A549 (cell line): ENCODE measurements around the gene KIAA1671. TPM values are rescaled to one million over a fixed set of nuclear protein-coding genes. Genes with fewer than 3 reads are reported as not detected.

ENCODE experiments used
- ATAC-seq, 2 experiments: fragments of 200-7000 bp in 1 of 2; fragments of >200 bp in 1 of 2; cut with Nextera tagmentation in 1 of 2; cut with Tn5 transposase in 1 of 2; 3 replicates each; pipeline versions ENCODE4 v1.8.0 to v1.9.1; 2018 to 2020; ENCODE audit warnings: mild to moderate bottlenecking in 1 of 2, moderate library complexity in 1 of 2
- CTCF ChIA-PET: fragments of 300-600 bp; sonication (Branson Sonifier 250); formaldehyde crosslinking; extraction: SDS; loops from one replicate; lab custom pipeline; 2021; ENCODE audit warnings: antibody characterized with exemption, inconsistent platforms; lab: Yijun Ruan, JAX
- POLR2A ChIA-PET: fragments of 350-600 bp; formaldehyde crosslinking; extraction: SDS; loops from one replicate; lab custom pipeline; 2021; ENCODE audit warnings: antibody characterized with exemption, inconsistent platforms; lab: Yijun Ruan, JAX
- DNase-seq, 2 experiments: peaks; one replicate each; pipeline versions ENCODE4 v3.0.0 to v3.0.0-alpha.2; 2011 to 2016; ENCODE audit warnings: low read depth in 1 of 2, low spot score in 1 of 2
- FAIRE-seq: peaks from 2 replicates; lab custom pipeline; 2011; peaks lifted over from hg19 to GRCh38; lab: Jason Lieb, UNC
- H3K27ac ChIP-seq, 2 experiments: fragments of >200 bp; sonication (Bioruptor Twin); formaldehyde crosslinking; 3 replicates each; pipeline ENCODE4 v1.5.1; 2016 to 2017
- H3K4me1 ChIP-seq: fragments of >200 bp; sonication (Bioruptor Twin); formaldehyde crosslinking; 3 replicates; pipeline ENCODE4 v1.6.1; 2016
- H3K4me2 ChIP-seq: fragments of >200 bp; sonication (Bioruptor Twin); formaldehyde crosslinking; 3 replicates; pipeline ENCODE4 v1.6.1; 2016
- H3K4me3 ChIP-seq: fragments of >200 bp; sonication (Bioruptor Twin); formaldehyde crosslinking; 3 replicates; pipeline ENCODE4 v1.5.1; 2016
- H3K9me3 ChIP-seq: fragments of >200 bp; sonication (Bioruptor Twin); formaldehyde crosslinking; 3 replicates; pipeline ENCODE4 v1.6.1; 2016
- ATOH8 ChIP-seq: fragments of 250-450 bp; sonication (Bioruptor Pico); IDR thresholded peaks from 2 replicates; pipeline ENCODE4 v1.5.0; 2020; ENCODE audit warnings: low read depth, mild to moderate bottlenecking, moderate library complexity
- BHLHE40 ChIP-seq: IDR thresholded peaks from 2 replicates; pipeline ENCODE4 v1.6.1; 2012; ENCODE audit warnings: low read depth, low read length, inconsistent platforms
- CEBPB ChIP-seq, 2 experiments: fragments of >200 bp in 1 of 2; sonication (Bioruptor Twin) in 1 of 2; formaldehyde crosslinking in 1 of 2; IDR thresholded peaks; 2 replicates each; pipeline ENCODE4 v1.6.1; 2012 to 2016
- EHF ChIP-seq: fragments of 250-450 bp; sonication (Bioruptor Pico); IDR thresholded peaks from 2 replicates; pipeline ENCODE4 v1.5.0; 2020; ENCODE audit warnings: mild to moderate bottlenecking
- EP300 ChIP-seq, 2 experiments: fragments of >200 bp; sonication (Bioruptor Twin); formaldehyde crosslinking; IDR thresholded peaks; 2 replicates in 1 of 2; 3 replicates in 1 of 2; pipeline ENCODE4 v1.6.1; 2016 to 2017
- FOXS1 ChIP-seq: fragments of 250-450 bp; sonication (Bioruptor Pico); IDR thresholded peaks from 2 replicates; pipeline ENCODE4 v1.5.0; 2020; ENCODE audit warnings: mild to moderate bottlenecking, moderate library complexity
- HOXB5 ChIP-seq: fragments of 250-450 bp; sonication (Bioruptor Pico); IDR thresholded peaks from 2 replicates; pipeline ENCODE4 v1.5.0; 2020; ENCODE audit warnings: mild to moderate bottlenecking, moderate library complexity
- MAX ChIP-seq: IDR thresholded peaks from 2 replicates; pipeline ENCODE4 v1.6.1; 2012
- MYC ChIP-seq: IDR thresholded peaks from 2 replicates; pipeline ENCODE4 v1.6.1; 2012; ENCODE audit warnings: mild to moderate bottlenecking, inconsistent platforms, low read length, improper control_type of control experiment, borderline replicate concordance
- NFE2L2 ChIP-seq: fragments of 150-350 bp; conservative IDR thresholded peaks from 2 replicates; pipeline ENCODE4 v1.6.1; 2014; ENCODE audit warnings: low read length
- NPAS2 ChIP-seq: fragments of 250-450 bp; sonication (Bioruptor Pico); IDR thresholded peaks from 2 replicates; pipeline ENCODE4 v1.8.0; 2022; ENCODE audit warnings: mild to moderate bottlenecking, moderate library complexity, borderline replicate concordance
- NR3C1 ChIP-seq: fragments of >200 bp; sonication (Bioruptor Twin); formaldehyde crosslinking; IDR thresholded peaks from 3 replicates; pipeline ENCODE4 v1.6.1; 2017
- RAD21 ChIP-seq, 2 experiments: fragments of >200 bp in 1 of 2; sonication (Bioruptor Twin) in 1 of 2; formaldehyde crosslinking in 1 of 2; IDR thresholded peaks in 1 of 2; conservative IDR thresholded peaks in 1 of 2; 2 replicates in 1 of 2; 3 replicates in 1 of 2; pipeline ENCODE4 v1.6.1; 2012 to 2018; ENCODE audit warnings: inconsistent platforms in 1 of 2
- RCOR1 ChIP-seq: fragments of 150-350 bp; IDR thresholded peaks from 2 replicates; pipeline ENCODE4 v1.6.1; 2014; ENCODE audit warnings: antibody characterized with exemption, low read length, low read depth
- SMC3 ChIP-seq: fragments of >200 bp; sonication (Bioruptor Twin); formaldehyde crosslinking; IDR thresholded peaks from 3 replicates; pipeline ENCODE4 v1.6.1; 2018; ENCODE audit warnings: inconsistent platforms
- SREBF2 ChIP-seq: fragments of 450-650 bp; IDR thresholded peaks from 2 replicates; pipeline ENCODE4 v1.6.1; 2014; ENCODE audit warnings: mild to moderate bottlenecking, moderate library complexity
- TFCP2L1 ChIP-seq: fragments of 250-450 bp; sonication (Bioruptor Pico); IDR thresholded peaks from 2 replicates; pipeline ENCODE4 v1.5.0; 2021; ENCODE audit warnings: mild to moderate bottlenecking
- ZC3H11A ChIP-seq: fragments of 450-650 bp; IDR thresholded peaks from 2 replicates; pipeline ENCODE4 v1.6.1; 2014; ENCODE audit warnings: antibody characterized with exemption, mild to moderate bottlenecking
- ZFP36 ChIP-seq: fragments of 450-650 bp; IDR thresholded peaks from 2 replicates; pipeline ENCODE4 v1.6.1; 2014; ENCODE audit warnings: borderline replicate concordance; ENCODE audit not compliant: partially characterized antibody
- ZNF302 ChIP-seq: fragments of 250-450 bp; sonication (Bioruptor Pico); IDR thresholded peaks from 2 replicates; pipeline ENCODE4 v1.9.0; 2021; ENCODE audit warnings: inconsistent platforms, mild to moderate bottlenecking, moderate library complexity
- ZSCAN20 ChIP-seq: fragments of 250-450 bp; sonication (Bioruptor Pico); IDR thresholded peaks from 2 replicates; pipeline ENCODE4 v1.8.0; 2022; ENCODE audit warnings: mild to moderate bottlenecking, moderate library complexity
- WGBS: methylation state at CpG from one replicate; pipeline ENCODE4 v1.1.6; 2017; ENCODE audit errors: missing lambda C conversion rate; 5-methylcytosine and 5-hydroxymethylcytosine counted together
- polyA plus RNA-seq, 4 experiments: library from polyadenylated mRNA; depleted of rRNA in 3 of 4; stranded (reverse); fragments of >200 nt; fragmentation: RNase III in 1 of 4; extraction: RNeasy Plus Mini Kit Qiagen cat#74134 plus additional on column Dnase treatment in 1 of 4; gene quantifications; 2 replicates in 3 of 4; 3 replicates in 1 of 4; pipeline ENCODE4 v1.2.3, GENCODE V29; 2011 to 2017
- TF ChIP-seq, protein P1 (sequence below): fragments of >200 bp; sonication (Bioruptor Twin); formaldehyde crosslinking; IDR thresholded peaks from 3 replicates; pipeline ENCODE4 v1.5.1; 2016
- TF ChIP-seq, protein P2 (sequence below): IDR thresholded peaks from 2 replicates; pipeline ENCODE4 v1.6.1; 2012; ENCODE audit warnings: low read depth, borderline replicate concordance

The KIAA1671 gene
- polyA plus RNA-seq, 2 of the 4 experiments (the other 2 are of a cell fraction) = 5.3 to 7.9 TPM

DNA sequence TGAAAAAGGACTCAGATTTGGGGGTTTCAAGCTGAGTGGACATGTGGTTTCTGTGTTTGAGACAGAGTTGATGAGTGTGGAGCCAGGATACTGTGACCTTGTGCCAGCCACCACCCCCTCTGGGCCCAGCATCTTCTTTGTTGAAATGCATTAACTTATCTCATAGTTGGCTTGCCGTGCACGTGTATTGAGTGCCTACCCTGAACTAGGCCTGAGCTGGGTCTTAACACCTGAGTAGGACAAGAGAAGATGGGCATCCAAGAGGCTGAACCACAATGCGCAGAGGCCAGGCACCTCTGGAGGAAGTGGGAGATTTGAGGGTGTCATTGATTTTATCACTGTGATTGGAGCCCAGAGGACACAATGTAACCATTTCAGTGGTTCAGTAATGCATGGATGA, 129.6 kb downstream of the KIAA1671 start:
- POLR2A ChIA-PET = no interaction called here
- no peak for FAIRE-seq
- 96% methylated on average over 3 of the region's 3 CpGs for WGBS

GRCh38 chr22:25083056-25083806, 130.7 kb downstream of the KIAA1671 start:
- POLR2A ChIA-PET = no interaction called here
- H3K4me2 ChIP-seq = no peak overlapping the region
- FAIRE-seq (no peak), DNase-seq (no peak), ATAC-seq (no peak)
- CTCF ChIA-PET = interaction anchor here (1.4 kb wide), 1 partner anchor 26 kb away, joined by 3 read pairs; no protein-coding TSS in a partner anchor
- no peak overlapping the region for H3K27ac ChIP-seq
- WGBS = 94% methylated on average over 2 of the region's 2 CpGs
- no peak overlapping the region for H3K4me3 ChIP-seq
- no peaks in the 10 kb centered on the region for H3K9me3 ChIP-seq
- peaks cover 7% of the 10 kb centered on the region; the same call in 1 of the 3 replicates for H3K4me1 ChIP-seq
- TF ChIP-seq, protein P1, sequence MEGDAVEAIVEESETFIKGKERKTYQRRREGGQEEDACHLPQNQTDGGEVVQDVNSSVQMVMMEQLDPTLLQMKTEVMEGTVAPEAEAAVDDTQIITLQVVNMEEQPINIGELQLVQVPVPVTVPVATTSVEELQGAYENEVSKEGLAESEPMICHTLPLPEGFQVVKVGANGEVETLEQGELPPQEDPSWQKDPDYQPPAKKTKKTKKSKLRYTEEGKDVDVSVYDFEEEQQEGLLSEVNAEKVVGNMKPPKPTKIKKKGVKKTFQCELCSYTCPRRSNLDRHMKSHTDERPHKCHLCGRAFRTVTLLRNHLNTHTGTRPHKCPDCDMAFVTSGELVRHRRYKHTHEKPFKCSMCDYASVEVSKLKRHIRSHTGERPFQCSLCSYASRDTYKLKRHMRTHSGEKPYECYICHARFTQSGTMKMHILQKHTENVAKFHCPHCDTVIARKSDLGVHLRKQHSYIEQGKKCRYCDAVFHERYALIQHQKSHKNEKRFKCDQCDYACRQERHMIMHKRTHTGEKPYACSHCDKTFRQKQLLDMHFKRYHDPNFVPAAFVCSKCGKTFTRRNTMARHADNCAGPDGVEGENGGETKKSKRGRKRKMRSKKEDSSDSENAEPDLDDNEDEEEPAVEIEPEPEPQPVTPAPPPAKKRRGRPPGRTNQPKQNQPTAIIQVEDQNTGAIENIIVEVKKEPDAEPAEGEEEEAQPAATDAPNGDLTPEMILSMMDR = no peak
- TF ChIP-seq RAD21 (conservative IDR thresholded peaks at IDR 0.05 in 1 of 2, IDR thresholded peaks at IDR 0.05 in 1 of 2) (no peak), NFE2L2 (no peak), CEBPB (IDR thresholded peaks at IDR 0.05) (no peak)
- TF ChIP-seq, all 56 proteins: peak for 0

More for the DNA sequence above, 129.6 kb downstream of the KIAA1671 start:
- ATAC-seq = no peak
- no peak overlapping the region for H3K4me2 ChIP-seq
- no peak overlapping the region for H3K27ac ChIP-seq
- DNase-seq = no peak
- CTCF ChIA-PET = interaction anchor here (0.7 to 2.0 kb wide), 8 partner anchors 10 to 313 kb away, joined by 3 to 8 read pairs (median 3); no protein-coding TSS in a partner anchor
- peaks cover 7% of the 10 kb centered on the region; the same call in 1 of the 3 replicates for H3K4me1 ChIP-seq
- H3K4me3 ChIP-seq = no peak overlapping the region
- H3K9me3 ChIP-seq = no peaks in the 10 kb centered on the region
- no peak for TF ChIP-seq NR3C1
- TF ChIP-seq SMC3 = no peak
- TF ChIP-seq NPAS2 (CRISPR knock-in tag) = no peak
- TF ChIP-seq SREBF2 = no peak
- TF ChIP-seq RCOR1 = no peak
- TF ChIP-seq MYC = no peak
- TF ChIP-seq NFE2L2 = no peak
- TF ChIP-seq ZC3H11A = no peak
- TF ChIP-seq ZNF302 (CRISPR knock-in tag) = no peak
- TF ChIP-seq, protein P2, sequence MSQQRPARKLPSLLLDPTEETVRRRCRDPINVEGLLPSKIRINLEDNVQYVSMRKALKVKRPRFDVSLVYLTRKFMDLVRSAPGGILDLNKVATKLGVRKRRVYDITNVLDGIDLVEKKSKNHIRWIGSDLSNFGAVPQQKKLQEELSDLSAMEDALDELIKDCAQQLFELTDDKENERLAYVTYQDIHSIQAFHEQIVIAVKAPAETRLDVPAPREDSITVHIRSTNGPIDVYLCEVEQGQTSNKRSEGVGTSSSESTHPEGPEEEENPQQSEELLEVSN = no peak
- TF ChIP-seq HOXB5 = no peak
- TF ChIP-seq FOXS1 (CRISPR knock-in tag) = no peak
- TF ChIP-seq ZSCAN20 (CRISPR knock-in tag) = no peak
- TF ChIP-seq TFCP2L1 (CRISPR knock-in tag) = no peak
- no peak for TF ChIP-seq ATOH8 (CRISPR knock-in tag)
- no peak for TF ChIP-seq RAD21 (conservative IDR thresholded peaks at IDR 0.05 in 1 of 2, IDR thresholded peaks at IDR 0.05 in 1 of 2)
- no peak for TF ChIP-seq MAX

DNA sequence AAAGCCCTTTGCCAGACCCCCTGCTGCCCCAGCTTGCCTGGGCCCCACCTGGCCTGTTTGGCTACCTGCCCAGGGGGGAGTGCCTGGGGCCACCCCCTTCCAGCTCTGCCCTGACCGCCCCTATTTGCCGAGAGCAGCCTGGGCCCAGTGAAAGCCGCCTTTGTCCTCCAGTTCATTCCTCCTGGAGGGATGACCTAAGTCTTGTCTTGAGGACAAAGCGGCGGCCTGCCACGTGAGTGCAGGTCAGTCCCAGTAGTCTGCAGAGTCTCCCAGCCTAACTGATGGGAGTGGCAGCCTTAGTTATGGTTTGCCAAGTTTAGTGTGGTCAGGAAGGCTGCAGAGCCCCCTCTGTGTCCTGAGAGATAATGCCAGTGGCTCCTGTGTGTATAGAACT, 131.3 kb downstream of the KIAA1671 start:
- CTCF ChIA-PET = no interaction called here
- H3K4me2 ChIP-seq = no peak overlapping the region
- POLR2A ChIA-PET = no interaction called here
- no peaks in the 10 kb centered on the region for H3K9me3 ChIP-seq
- TF ChIP-seq ZFP36 (no peak), EHF (CRISPR knock-in tag) (no peak), ZNF302 (CRISPR knock-in tag) (no peak), BHLHE40 (no peak), EP300 (IDR thresholded peaks at IDR 0.05) (no peak)
- TF ChIP-seq, all 56 proteins: peak for 0
- ATAC-seq = no peak
- Histone ChIP-seq H3K4me1 (peaks cover 7% of the 10 kb centered on the region; the same call in 1 of the 3 replicates), H3K4me3 (no peak overlapping the region), H3K27ac (no peak overlapping the region)
- DNase-seq = no peak
- FAIRE-seq = no peak
- 70% methylated on average over 6 of the region's 6 CpGs for WGBS
